ENCODE measurements around the gene SELENOS.

SELENOS gene, protein sequence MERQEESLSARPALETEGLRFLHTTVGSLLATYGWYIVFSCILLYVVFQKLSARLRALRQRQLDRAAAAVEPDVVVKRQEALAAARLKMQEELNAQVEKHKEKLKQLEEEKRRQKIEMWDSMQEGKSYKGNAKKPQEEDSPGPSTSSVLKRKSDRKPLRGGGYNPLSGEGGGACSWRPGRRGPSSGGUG

DNA sequence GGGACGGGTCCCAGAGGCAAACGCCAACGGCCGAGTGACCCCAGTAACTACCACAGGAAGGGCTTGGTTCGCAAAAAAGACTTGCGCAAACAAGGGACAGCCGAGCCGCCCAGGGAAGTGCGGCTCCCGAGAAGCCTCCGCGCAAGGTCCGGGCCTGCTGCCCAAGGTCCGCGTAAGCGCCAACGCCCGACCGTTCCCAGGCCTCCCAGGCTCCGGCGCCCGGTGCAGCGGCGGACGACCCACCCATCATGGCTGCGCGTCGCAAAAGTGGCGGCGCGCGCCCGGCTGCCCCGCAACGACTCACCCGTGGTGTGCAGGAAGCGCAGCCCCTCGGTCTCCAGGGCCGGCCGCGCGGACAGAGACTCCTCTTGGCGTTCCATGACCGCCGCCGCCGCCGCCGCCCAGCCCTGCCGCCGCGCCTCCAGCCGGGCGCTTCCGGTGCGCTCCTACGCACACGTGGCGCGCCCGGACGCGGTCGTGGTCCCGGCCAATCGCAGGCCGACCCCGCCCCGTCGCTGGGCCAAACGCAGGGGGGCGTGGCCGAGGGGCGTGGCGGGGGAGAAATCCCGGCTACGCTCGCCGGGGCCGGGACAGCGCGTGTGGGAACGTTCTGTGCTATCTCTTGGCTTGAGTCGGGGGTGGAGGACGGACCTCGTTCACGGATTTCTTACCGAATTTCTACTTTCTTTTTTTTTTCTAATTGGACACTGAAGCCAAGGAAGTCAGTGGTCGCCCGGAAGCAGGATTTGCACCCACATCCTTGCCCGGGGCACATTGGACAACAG, at the start of gene SELENOS:
TSS of gene SELENOS (minus strand) at position 448 of the 785 bp plus-strand sequence. CDS start at position 380, 68 bp downstream.
- DNase-seq, result peak; percentile 73 to 85

DNA sequence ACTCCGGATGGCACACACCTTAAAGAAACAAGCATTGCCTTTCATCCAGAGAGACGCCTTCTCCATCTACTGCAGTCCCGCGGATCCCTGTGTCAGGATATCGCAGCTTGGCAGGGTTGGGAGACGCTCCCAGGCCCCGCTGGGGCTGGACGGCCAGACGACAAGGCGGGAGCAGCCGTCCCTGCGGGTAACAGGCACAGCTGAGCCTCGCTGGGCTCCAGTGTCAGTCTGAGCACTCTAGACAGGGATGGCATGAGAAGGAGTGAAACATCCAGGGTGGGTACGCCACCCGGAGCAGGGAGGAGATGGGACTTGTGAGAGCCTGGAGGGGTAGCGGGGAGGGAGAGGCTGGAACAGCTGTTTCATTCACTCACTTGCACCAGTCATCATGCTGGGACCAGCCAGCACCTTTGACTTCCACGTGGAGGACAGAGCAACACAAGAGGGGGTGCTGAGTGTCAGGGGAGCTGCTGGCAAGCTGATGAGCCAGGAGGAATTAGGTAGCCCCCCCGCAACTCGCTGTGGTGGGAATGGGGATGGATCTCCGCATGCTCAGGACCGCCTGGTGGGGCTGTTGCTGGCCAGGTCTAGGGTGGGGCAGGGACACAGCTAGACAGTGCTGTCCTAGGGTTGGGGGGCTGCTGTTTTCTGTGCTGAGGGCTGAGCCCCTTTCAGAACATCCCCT, 49.3 kb upstream of the SELENOS start:
- DNase-seq, result no peak

DNA sequence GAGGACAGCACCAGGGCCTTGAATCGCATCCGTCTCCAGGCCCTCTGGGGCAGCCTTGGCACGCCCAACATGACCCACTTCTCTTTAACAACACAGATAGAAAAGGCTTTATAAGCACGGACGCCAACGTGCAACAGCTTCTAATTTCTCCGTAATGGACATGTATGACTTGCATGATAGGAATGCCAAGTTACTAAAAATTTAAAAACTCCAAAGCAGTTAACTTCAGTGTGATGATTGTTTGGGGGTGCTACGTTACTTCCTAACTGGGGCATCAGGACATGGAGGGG, 48.7 kb upstream of the SELENOS start:
- DNase-seq, result no peak

DNA sequence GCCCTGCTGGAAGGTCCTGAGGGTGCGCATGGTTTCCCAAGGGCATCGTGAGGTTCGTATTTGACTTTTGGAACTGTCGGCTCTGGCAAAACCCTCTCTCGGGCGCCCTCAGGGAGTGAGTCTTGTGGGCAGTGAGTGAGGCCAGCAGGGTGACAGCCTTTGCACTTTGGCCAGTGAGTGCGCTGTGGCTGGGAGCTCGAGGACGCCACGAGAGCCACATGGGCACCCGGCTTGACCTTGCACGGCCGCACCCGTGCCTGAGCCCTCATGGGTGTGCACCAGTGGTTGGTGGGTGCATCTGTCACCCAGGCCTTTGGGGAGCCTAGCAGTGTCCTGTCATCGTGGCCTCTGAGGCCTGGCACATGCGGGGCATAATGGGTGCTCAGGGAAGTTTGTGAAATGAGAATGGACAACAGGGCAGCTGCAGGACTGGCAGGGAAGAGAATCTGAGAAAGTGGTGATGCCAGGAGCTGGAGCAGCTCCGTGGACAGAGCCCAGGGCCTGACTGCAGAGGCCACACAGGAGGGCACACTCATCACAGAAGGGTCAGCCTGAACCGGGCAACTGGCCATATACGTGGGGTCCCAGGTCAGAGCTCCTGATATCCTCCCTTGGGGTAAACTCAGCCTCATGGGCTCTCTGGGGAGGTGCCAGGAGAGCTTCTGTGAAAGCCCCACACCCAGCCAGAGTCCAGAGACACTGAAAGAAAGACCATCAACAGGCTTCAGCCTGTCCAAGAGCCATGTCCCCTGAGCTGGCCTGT, 48.2 kb upstream of the SELENOS start:
- DNase-seq, result no peak

DNA sequence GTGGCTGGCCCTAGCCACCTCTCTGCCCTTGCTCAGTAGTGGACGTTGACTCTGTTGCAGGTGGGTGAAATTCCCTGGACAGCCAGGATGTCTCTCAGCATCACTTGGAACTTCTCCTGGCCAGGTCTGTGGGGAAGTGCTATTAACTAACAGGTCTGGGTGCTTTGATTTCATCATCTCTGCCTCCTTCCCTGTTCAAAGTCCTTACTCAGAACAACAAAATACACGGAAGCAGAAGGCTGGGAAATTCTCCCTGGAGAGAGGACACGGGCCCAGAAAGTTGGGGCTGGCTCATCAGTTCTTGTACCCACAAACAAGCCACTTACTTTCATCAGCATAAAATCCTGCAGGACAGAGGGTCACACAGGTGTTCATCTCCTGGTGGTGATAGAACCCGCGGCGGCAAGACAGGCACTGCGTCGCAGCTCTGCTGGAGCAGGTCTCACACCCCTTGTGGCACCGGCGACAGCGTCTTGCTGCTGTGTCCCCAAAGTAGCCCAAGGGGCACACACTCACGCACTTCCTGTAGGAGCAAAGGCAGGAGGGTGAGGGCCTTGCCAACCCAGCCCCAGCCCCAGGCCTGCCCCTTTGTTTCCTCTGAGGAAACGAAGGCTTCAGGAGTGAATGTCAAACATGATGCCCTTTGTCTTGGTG, 47.4 kb upstream of the SELENOS start:
- no peak for DNase-seq

DNA sequence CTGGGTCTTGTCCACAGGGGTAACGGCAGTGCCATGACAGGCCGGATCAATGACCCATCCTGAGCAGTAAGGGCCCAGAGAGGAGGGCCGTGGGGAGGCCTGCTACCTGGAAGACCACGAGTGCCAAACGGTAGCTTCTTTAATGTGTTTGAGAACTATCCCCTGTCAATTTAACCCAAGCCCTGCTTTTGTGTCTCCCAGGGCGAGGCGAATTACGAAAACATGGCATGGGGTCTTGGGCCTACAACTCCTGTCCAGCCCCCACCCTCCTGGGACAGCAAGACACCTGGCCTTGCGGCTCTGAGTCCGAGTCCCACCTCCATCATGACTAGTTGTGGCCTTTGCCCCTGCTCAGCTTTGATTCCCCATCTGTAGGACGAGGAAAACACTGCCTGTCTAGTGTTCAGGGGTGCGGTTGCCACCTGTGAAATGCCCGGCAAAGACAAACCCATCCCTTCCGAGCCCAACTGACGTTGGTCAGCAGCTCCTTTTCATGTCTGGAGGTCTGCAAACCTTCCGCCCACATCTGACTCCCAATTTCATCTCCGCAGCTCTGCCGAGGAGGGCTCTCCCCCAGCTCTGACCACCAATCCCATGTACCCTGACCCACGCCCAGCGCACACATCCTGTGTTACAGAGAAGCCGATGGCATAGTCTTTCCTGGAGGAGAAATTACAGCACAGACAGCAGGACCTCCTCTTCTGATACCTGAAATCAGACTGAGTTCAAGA, 46.7 kb upstream of the SELENOS start:
- no peak for DNase-seq

DNA sequence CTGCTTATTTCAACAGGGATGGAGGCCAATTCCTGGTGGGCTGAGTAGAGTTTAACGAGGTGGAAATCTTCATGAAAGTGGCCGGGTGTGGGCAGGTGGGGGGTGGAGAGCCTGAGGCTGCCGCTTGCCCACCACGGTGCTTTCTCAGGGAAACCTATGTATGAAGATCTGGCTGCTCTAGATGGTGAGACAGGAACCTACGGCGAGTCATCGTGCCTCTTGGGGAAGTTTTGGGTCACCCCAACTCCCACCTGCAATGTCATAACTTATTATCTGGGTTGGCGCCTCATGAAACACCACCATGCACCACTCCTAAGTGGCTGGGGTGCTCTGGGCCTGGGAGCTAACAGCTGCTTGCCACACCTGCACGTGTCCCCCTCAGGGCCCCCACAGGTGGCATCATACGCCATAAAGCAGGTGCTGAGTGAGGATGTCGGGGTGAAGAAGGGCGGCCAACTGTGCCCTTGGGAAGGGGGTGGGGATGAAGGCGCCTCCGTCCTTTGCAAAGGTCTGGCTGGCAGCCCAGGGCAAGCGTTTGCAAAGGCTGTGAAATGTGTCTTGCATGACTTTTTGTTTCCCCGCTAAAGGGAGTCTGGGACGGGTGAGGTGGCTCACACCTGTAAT, 45.7 kb upstream of the SELENOS start:
- no peak for DNase-seq

DNA sequence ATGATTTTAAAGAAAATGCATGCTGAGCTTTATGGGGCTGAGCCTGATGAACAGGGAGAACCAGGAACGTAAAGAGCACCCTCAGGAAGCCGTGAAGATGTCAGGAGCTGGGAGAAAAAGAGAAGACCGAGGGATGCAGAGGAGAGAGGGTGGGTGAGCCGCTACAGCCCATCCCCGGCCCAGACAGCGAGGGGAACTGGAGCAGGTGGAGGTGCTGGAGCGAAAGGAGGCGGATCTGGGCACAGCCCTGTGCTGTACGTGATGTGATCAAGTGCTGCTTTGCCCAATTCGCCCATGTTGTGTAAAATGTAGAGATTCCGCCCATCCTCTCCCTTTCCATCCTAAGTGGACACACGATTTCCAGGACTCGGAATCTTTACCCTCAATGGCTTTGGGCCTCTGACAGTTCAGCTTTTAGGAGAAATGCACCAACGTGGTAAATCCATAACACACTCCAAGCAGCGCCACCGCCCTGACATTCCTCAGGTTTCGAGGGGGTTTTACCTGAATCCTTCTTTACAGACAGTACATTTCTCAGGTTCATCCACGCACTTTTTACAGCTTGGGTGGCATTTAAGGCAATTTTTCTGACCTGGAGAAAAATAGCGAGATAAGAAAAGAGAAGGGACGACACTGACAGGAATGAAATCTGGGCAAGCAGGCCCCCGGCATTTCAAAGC, 44.9 kb upstream of the SELENOS start:
- no peak for DNase-seq

DNA sequence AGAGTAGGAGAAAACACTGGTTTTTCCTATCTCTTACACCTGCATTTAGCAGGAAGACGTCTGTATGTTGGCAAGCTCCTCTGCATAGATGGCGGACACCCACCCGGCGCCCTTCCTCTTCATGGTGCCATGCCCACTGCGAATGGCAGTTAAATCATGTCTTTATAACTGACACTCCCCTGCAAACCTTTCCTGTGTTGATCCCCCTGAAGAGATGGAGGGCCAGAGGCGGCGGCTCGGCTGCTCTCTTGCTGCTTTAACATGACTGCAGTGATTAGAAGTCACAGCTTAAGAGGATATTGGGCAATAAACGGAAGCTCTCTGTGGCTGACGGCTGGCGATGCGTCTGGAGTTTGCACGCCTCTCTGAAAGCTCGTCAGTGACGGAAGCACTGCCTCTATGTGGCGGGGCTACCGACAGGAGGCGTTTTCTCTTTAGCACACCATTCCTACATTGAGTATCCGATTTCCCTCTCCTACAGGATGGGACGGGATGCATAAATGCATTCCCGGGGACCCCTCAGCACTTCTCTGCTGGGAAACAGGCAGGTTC, 43.3 kb upstream of the SELENOS start:
- no peak for DNase-seq

DNA sequence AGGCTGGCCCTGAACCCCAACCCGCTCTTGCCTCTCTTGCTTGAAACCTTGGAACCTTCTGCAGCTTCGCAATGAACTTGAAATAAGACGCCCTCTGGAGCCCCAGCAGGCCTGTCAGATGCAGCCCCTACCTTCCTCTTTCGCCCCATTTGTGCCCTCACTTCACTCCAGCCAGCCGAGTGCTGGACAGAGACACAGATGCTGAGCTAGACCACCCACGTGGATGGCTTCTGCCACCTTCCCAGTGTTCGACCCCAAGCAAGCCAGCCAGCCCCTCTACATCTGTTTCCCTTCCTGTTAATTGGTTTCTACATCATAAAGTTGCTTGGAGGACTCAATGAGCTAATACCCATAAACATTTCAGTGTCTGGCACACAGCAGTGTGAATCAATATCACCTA, 41.6 kb upstream of the SELENOS start:
- no peak for DNase-seq

DNA sequence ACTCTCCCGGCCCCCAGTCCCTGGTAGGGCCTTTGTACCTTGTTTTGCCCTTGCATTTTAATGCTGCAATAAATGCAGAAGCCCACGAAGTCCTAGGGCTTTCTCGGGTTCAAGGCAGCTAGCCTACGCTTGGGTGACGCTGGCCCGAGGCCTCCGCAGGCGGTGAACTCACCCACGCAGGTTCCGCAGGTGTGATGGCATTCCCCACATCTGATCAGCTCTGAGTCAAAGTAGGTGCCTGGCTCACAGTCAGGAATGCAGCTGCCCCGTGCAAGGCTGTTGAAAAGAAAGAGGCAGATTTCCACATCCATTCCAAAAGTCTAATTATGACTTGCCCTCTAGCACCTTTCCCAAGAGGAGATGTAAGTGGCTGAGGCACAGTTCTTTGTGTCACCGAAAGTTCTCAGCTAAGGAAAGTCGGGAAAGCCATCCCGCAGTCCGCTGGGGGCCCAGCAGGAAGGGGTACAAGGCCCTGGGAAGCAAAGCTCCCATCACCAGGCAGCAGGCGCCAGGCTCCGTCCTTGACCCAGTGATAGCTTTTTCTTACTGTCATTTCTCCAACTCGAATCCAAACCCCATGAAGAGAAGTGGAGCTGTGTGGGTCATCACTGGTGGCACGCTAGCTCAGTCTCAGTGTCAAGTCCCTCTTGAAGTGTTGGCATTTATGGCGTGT, 41.0 kb upstream of the SELENOS start:
- DNase-seq, result no peak

DNA sequence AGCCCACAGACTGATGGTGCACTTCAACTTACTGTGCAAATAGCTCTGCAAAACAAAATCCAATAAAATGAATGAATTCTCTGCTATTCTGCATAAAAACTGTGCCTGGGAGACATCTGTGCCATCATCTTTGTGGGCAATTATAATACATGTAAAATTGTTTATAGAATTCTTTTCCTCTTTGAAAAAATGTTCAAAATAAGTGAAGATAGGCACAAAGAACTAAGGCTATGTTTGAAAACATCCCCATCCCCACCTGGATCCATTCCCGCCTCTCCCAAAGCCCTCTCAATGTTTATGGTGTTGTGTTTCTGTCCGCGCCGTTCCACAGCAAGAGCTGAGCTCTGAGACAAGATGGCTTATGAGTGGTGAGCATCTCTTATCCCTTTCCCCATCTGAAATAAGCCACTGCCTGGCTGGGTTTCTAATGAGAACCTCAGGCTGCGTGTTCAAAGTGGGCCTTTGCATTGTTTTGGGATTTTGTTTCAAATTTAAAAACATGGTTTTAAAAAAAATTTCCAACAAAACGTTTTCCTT, 40.1 kb upstream of the SELENOS start:
- no peak for DNase-seq

DNA sequence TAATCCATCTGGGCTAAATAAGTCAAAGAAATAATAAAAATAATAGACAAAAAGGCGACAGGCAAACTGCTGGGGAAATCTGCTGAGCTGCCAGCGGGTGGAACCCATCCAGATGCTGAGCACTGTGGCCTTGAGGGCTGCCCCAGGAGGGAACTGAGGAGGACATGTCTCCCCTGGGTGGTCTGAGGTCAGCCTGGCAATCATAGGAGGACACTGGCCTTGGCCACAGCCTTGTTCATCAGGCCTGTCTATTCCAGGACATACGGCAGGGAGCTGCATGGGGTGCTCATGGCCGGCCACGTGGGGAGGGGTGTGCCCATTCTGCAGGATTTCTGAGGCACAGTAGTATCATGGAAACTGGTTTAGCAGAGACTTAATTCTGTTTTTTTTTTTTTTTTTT, 39.2 kb upstream of the SELENOS start:
- no peak for DNase-seq

DNA sequence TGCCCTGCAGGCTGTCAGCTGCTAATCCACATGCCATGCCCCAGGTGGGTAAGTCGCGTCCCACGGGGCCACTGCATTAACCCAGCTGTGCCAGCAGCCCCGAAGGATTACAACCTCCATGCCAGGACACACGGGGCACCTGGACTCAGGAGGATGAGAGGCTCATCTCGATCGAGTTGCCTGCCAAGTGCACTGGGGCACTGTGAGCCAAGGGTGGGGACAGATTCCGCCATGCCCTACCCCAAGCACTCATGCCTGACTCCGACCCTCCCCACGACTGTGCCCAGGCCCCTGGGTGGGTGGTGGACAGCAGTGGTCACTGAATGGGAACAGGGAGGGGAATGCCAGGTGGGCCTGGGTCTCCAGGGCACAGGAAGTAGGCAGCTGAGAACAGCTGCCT, 38.5 kb upstream of the SELENOS start:
- DNase-seq, result no peak

DNA sequence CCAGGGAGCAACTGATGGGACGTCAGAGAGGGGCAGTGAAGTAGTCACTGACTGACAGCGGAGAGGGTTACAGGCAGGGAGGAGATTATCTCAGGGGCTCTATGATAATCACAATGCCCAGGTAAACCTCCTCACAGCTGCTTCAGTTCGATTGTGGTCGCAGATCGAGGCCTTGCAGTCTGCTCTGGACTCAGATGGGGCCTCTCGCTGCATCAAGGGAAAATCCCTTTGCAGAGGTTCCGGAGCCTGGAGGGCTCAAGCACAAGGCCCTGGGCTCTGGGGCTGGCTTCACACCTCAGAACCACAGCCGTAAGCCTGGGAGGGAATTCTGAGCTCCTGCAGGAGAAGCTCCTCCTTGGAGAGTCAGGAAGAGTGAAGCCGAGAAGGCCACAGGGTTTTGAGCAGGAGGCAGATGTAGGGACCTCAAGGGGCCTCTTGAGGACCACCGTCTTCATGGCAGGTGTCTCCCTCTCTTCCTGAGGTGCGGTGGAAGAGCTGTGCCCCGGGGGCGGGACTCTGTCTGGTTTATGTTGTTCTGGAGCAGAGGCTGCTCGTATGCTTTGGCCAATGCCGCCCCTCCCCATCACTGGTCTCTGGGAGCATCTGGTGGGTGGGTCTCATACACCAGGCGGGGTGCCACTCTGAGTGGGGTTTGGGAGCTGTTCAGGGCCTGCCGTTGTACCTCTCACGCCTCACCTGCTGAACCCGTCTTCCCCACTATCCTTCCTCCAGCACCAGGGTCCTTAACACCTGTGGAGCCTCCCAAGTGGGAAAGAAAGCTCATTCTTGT, 37.2 kb upstream of the SELENOS start:
- no peak for DNase-seq

DNA sequence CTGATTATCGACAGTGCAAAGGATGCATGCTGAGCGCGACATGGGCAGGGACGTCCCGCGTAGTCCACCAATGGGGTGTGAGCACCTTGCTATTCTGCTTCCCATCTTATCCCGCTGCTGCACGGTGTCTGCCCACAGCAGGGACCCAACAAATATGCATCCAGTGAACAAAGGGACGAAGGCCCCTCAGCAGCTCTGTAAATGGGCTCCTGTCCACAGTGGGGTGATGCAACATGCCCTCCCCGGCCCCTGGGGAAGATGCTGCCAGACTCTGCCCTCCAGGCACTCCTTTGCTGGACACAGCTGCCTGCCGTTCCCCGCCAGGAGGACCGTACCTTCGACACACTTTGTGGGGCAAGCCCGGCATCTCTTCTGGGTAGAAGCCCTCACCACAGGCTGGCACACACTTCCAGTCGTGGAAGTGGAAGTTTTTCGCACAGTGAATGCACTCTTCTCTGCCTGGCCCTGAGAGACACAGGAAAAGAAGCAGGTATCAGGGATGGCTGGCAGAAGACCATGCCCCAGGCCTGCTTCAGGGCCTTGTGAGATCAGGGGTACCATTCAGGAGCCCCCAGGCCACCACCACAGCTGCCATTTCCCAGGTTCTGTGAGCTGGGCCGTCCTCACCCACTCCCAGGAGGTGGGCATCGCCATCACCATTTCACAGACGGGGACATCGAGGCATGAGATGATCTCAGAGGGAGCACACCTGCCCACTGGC, 35.9 kb upstream of the SELENOS start:
- DNase-seq, result no peak

DNA sequence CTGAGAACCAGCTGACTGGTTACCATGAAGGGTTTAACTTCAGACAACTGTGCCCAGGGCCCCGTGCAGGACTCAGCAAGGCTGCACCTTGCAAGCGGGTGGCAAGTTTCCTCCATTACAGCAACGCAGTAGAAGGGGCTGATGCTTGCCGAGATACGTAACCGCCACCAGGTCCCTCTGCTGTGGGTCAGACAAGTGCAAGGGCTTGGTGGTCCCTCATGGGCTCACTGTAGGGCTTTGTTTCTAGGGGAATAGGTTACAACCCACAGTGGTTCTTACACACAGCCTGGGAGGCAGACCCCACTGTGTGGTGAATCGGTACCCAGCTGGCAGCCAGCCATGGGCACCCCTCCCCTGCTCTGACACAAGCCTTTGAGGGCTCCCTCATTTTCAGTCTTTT, 33.2 kb upstream of the SELENOS start:
- no peak for DNase-seq

DNA sequence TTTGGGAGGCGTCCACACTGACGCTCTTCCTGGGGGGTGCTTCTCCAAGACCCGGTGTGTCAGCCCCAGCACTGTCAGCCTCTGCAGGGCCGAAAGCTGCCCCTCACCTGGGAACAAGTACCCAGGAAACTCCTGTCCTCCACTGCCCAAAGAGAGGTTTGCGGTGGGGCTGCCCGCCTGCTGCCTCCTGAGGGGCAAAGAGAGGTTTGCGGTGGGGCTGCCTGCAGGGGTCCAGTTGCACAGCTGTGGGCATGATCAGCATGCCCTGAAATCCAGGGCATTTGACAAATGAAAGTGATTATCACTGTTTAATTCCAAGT, 32.8 kb upstream of the SELENOS start:
- DNase-seq, result no peak

All from NCI-H524 (cell line).